Activated naive CD8-positive, alpha-beta T cell (primary cell): ENCODE measurements around the gene APH1B.
A peak's percentile ranks its signal among the peaks of the same experiment; 100 is the strongest.

Experiments used
- H3K27ac Mint-ChIP-seq: one replicate; pipeline ENCODE4 v1.8.0; 2021; ENCODE audit warnings: mixed read lengths
- H3K27me3 Mint-ChIP-seq: one replicate; pipeline ENCODE4 v1.8.0; 2021; ENCODE audit warnings: mixed read lengths
- H3K36me3 Mint-ChIP-seq: one replicate; pipeline ENCODE4 v1.8.0; 2021; ENCODE audit warnings: mixed read lengths
- H3K4me1 Mint-ChIP-seq: one replicate; pipeline ENCODE4 v1.8.0; 2021; ENCODE audit warnings: low read depth, mixed read lengths
- H3K4me3 Mint-ChIP-seq: one replicate; pipeline ENCODE4 v1.8.0; 2021; ENCODE audit warnings: mild to moderate bottlenecking, mixed read lengths
- H3K9me3 Mint-ChIP-seq: one replicate; pipeline ENCODE4 v1.8.0; 2021; ENCODE audit warnings: low read depth, mixed read lengths

The APH1B gene

GRCh38 chr15:63264688-63265293 is 12.6 kb upstream of the APH1B start:
- H3K27ac Mint-ChIP-seq: no peak overlapping the region
- H3K36me3 Mint-ChIP-seq: peaks cover 19% of the 10 kb centered on the region
- no peak overlapping the region for H3K4me3 Mint-ChIP-seq
- H3K27me3 Mint-ChIP-seq: no peaks in the 10 kb centered on the region
- H3K4me1 Mint-ChIP-seq: no peaks in the 10 kb centered on the region
- H3K9me3 Mint-ChIP-seq: no peaks in the 10 kb centered on the region

- H3K27ac Mint-ChIP-seq: peak overlapping the region; percentile 1
- no peaks in the 10 kb centered on the region for H3K9me3 Mint-ChIP-seq
- no peaks in the 10 kb centered on the region for H3K27me3 Mint-ChIP-seq
- peaks cover 38% of the 10 kb centered on the region for H3K4me1 Mint-ChIP-seq
- peak overlapping the region; percentile 24 for H3K4me3 Mint-ChIP-seq
- peaks cover 9% of the 10 kb centered on the region for H3K36me3 Mint-ChIP-seq
These were observed 3.0 kb upstream of the APH1B start for GRCh38 chr15:63274427-63274826.

GRCh38 chr15:63276342-63277037 is 915 bp upstream of the APH1B start:
- Mint-ChIP-seq H3K27me3 (no peaks in the 10 kb centered on the region), H3K36me3 (peaks cover 4% of the 10 kb centered on the region), H3K4me1 (peaks cover 39% of the 10 kb centered on the region), H3K9me3 (no peaks in the 10 kb centered on the region), H3K4me3 (peak overlapping the region; percentile 86), H3K27ac (peak overlapping the region; percentile 91)

GRCh38 chr15:63277893-63278456 is 570 bp downstream of the APH1B start:
- H3K36me3 Mint-ChIP-seq: peaks cover 2% of the 10 kb centered on the region
- H3K27me3 Mint-ChIP-seq: no peaks in the 10 kb centered on the region
- H3K27ac Mint-ChIP-seq: peak overlapping the region; percentile 66
- peak overlapping the region; percentile 78 for H3K4me3 Mint-ChIP-seq
- no peaks in the 10 kb centered on the region for H3K9me3 Mint-ChIP-seq
- H3K4me1 Mint-ChIP-seq: peaks cover 39% of the 10 kb centered on the region

GRCh38 chr15:63283126-63283525 is 5.7 kb downstream of the APH1B start:
- Mint-ChIP-seq H3K36me3 (peaks cover 8% of the 10 kb centered on the region), H3K4me3 (no peak overlapping the region), H3K9me3 (no peaks in the 10 kb centered on the region), H3K27me3 (no peaks in the 10 kb centered on the region), H3K27ac (no peak overlapping the region), H3K4me1 (peaks cover 16% of the 10 kb centered on the region)

- no peaks in the 10 kb centered on the region for H3K9me3 Mint-ChIP-seq
- H3K4me3 Mint-ChIP-seq: no peak overlapping the region
- H3K4me1 Mint-ChIP-seq: peaks cover 14% of the 10 kb centered on the region
- H3K27me3 Mint-ChIP-seq: no peaks in the 10 kb centered on the region
- H3K27ac Mint-ChIP-seq: no peak overlapping the region
- H3K36me3 Mint-ChIP-seq: peaks cover 8% of the 10 kb centered on the region
These were observed 6.9 kb downstream of the APH1B start for GRCh38 chr15:63284335-63284734.

GRCh38 chr15:63287109-63287508 is 9.7 kb downstream of the APH1B start:
- Mint-ChIP-seq H3K27me3 (no peaks in the 10 kb centered on the region), H3K36me3 (peaks cover 6% of the 10 kb centered on the region), H3K4me3 (no peak overlapping the region), H3K9me3 (no peaks in the 10 kb centered on the region), H3K4me1 (peaks cover 12% of the 10 kb centered on the region), H3K27ac (peak overlapping the region; percentile 50)

- H3K27ac Mint-ChIP-seq: no peak overlapping the region
- H3K27me3 Mint-ChIP-seq: no peaks in the 10 kb centered on the region
- peaks cover 12% of the 10 kb centered on the region for H3K4me1 Mint-ChIP-seq
- H3K36me3 Mint-ChIP-seq: peaks cover 9% of the 10 kb centered on the region
- H3K9me3 Mint-ChIP-seq: no peaks in the 10 kb centered on the region
- no peak overlapping the region for H3K4me3 Mint-ChIP-seq
These were observed 10.9 kb downstream of the APH1B start for GRCh38 chr15:63288342-63288741.

- Mint-ChIP-seq H3K4me3 (no peak overlapping the region), H3K27me3 (no peaks in the 10 kb centered on the region), H3K36me3 (peaks cover 6% of the 10 kb centered on the region), H3K9me3 (no peaks in the 10 kb centered on the region), H3K4me1 (peaks cover 8% of the 10 kb centered on the region), H3K27ac (no peak overlapping the region)
These were observed 11.5 kb downstream of the APH1B start for GRCh38 chr15:63288778-63289378.

- Mint-ChIP-seq H3K36me3 (peaks cover 7% of the 10 kb centered on the region), H3K4me1 (peaks cover 14% of the 10 kb centered on the region), H3K27ac (no peak overlapping the region), H3K9me3 (no peaks in the 10 kb centered on the region), H3K27me3 (no peaks in the 10 kb centered on the region), H3K4me3 (no peak overlapping the region)
These were observed 14.1 kb downstream of the APH1B start for GRCh38 chr15:63291507-63291906.

- H3K27me3 Mint-ChIP-seq: no peaks in the 10 kb centered on the region
- H3K4me1 Mint-ChIP-seq: peaks cover 14% of the 10 kb centered on the region
- no peak overlapping the region for H3K4me3 Mint-ChIP-seq
- H3K9me3 Mint-ChIP-seq: no peaks in the 10 kb centered on the region
- H3K36me3 Mint-ChIP-seq: peaks cover 7% of the 10 kb centered on the region
- H3K27ac Mint-ChIP-seq: no peak overlapping the region
These were observed 14.8 kb downstream of the APH1B start for GRCh38 chr15:63292241-63292640.

GRCh38 chr15:63292771-63293170 is 15.4 kb downstream of the APH1B start:
- Mint-ChIP-seq H3K36me3 (peaks cover 9% of the 10 kb centered on the region), H3K4me3 (no peak overlapping the region), H3K27me3 (no peaks in the 10 kb centered on the region), H3K27ac (no peak overlapping the region), H3K9me3 (no peaks in the 10 kb centered on the region), H3K4me1 (peaks cover 14% of the 10 kb centered on the region)

GRCh38 chr15:63294359-63294758 is 17.0 kb downstream of the APH1B start:
- Mint-ChIP-seq H3K27me3 (no peaks in the 10 kb centered on the region), H3K4me3 (no peak overlapping the region), H3K4me1 (peaks cover 7% of the 10 kb centered on the region), H3K36me3 (peaks cover 14% of the 10 kb centered on the region), H3K9me3 (no peaks in the 10 kb centered on the region), H3K27ac (no peak overlapping the region)

- no peaks in the 10 kb centered on the region for H3K9me3 Mint-ChIP-seq
- H3K4me3 Mint-ChIP-seq: no peak overlapping the region
- H3K27ac Mint-ChIP-seq: no peak overlapping the region
- no peaks in the 10 kb centered on the region for H3K27me3 Mint-ChIP-seq
- peaks cover 7% of the 10 kb centered on the region for H3K4me1 Mint-ChIP-seq
- H3K36me3 Mint-ChIP-seq: peaks cover 14% of the 10 kb centered on the region
These were observed 17.9 kb downstream of the APH1B start for GRCh38 chr15:63295341-63295740.

GRCh38 chr15:63296195-63296594 is 18.8 kb downstream of the APH1B start:
- Mint-ChIP-seq H3K27me3 (no peaks in the 10 kb centered on the region), H3K4me1 (peaks cover 7% of the 10 kb centered on the region), H3K4me3 (no peak overlapping the region), H3K9me3 (no peaks in the 10 kb centered on the region), H3K27ac (no peak overlapping the region), H3K36me3 (peaks cover 14% of the 10 kb centered on the region)
